Measurements from ENCODE around the gene S100P.

GRCh38 chr4:6671648-6672047 is 22.0 kb upstream of the S100P start:
- TF ChIP-seq CTCF (IDR thresholded peaks at IDR 0.05) = no peak
- TF ChIP-seq POLR2A (IDR thresholded peaks at IDR 0.05) = no peak
